Measurements from ENCODE around the gene TMEM120B.
A peak's percentile ranks its signal among the peaks of the same experiment; 100 is the strongest.

The TMEM120B gene

GRCh38 chr12:121794534-121795033 lies 82.0 kb downstream of the TMEM120B start:
- peak overlapping the region; percentile 44 for H3K4me3 ChIP-seq (ENCODE audit: low read length)
- H3F3A ChIP-seq (ENCODE audit: insufficient read depth, low read length): no peaks in the 10 kb centered on the region
- peak overlapping the region; percentile 40 for H3K27ac ChIP-seq (ENCODE audit: low read length)
- H3K9ac ChIP-seq (ENCODE audit: low read length): peak overlapping the region; percentile 40; the same call in 1 of the 2 replicates
- no peak for DNase-seq
- H3K9me2 ChIP-seq (replicated peaks; ENCODE audit: insufficient read depth, low read length): no peaks in the 10 kb centered on the region
- no peaks in the 10 kb centered on the region for H4K20me1 ChIP-seq (ENCODE audit: insufficient read depth, low read length)
- TF ChIP-seq EZH2phosphoT487 (IDR thresholded peaks at IDR 0.05; ENCODE audit: low read length) (no peak), EZH2 (optimal IDR thresholded peaks at IDR 0.05; ENCODE audit: low read depth, low read length) (no peak), CTCF (IDR thresholded peaks at IDR 0.05; ENCODE audit: low read length) (no peak)
- H2AFZ ChIP-seq (ENCODE audit: low read length): 0 out of 2 replicates have a peak overlapping the region, but pooled peaks have one; percentile 4
- H3K36me3 ChIP-seq (replicated peaks; ENCODE audit: insufficient read depth, low read length): no peaks in the 10 kb centered on the region
- H3K4me2 ChIP-seq (ENCODE audit: low read depth, low read length): peak overlapping the region; percentile 79
- H3K9me3 ChIP-seq (replicated peaks; ENCODE audit: insufficient read depth, low read length): no peaks in the 10 kb centered on the region
- H3K27me3 ChIP-seq (replicated peaks; ENCODE audit: insufficient read depth, low read length): no peaks in the 10 kb centered on the region
- H3K4me1 ChIP-seq (ENCODE audit: low read length): peaks cover 21% of the 10 kb centered on the region
- H3K79me2 ChIP-seq (ENCODE audit: low read length): peaks cover 25% of the 10 kb centered on the region

GRCh38 chr12:121795034-121795968 lies 82.7 kb downstream of the TMEM120B start:
- no peaks in the 10 kb centered on the region for H4K20me1 ChIP-seq (ENCODE audit: insufficient read depth, low read length)
- H3K9ac ChIP-seq (ENCODE audit: low read length): peak overlapping the region; percentile 40; the same call in 1 of the 2 replicates
- peaks cover 25% of the 10 kb centered on the region for H3K79me2 ChIP-seq (ENCODE audit: low read length)
- H3K9me3 ChIP-seq (replicated peaks; ENCODE audit: insufficient read depth, low read length): no peaks in the 10 kb centered on the region
- H3K4me3 ChIP-seq (ENCODE audit: low read length): peak overlapping the region; percentile 44; the same call in 1 of the 2 replicates
- peaks cover 15% of the 10 kb centered on the region for H3K4me1 ChIP-seq (ENCODE audit: low read length)
- no peaks in the 10 kb centered on the region for H3K27me3 ChIP-seq (replicated peaks; ENCODE audit: insufficient read depth, low read length)
- no peaks in the 10 kb centered on the region for H3K36me3 ChIP-seq (replicated peaks; ENCODE audit: insufficient read depth, low read length)
- no peaks in the 10 kb centered on the region for H3F3A ChIP-seq (ENCODE audit: insufficient read depth, low read length)
- H3K4me2 ChIP-seq (ENCODE audit: low read depth, low read length): peak overlapping the region; percentile 79
- peak; percentile 50 for DNase-seq
- H3K9me2 ChIP-seq (replicated peaks; ENCODE audit: insufficient read depth, low read length): no peaks in the 10 kb centered on the region
- H2AFZ ChIP-seq (ENCODE audit: low read length): 0 out of 2 replicates have a peak overlapping the region, but pooled peaks have one; percentile 4
- H3K27ac ChIP-seq (ENCODE audit: low read length): peak overlapping the region; percentile 40; the same call in 1 of the 2 replicates
- TF ChIP-seq EZH2phosphoT487 (IDR thresholded peaks at IDR 0.05; ENCODE audit: low read length): no peak
- peak; percentile 67 for TF ChIP-seq CTCF (IDR thresholded peaks at IDR 0.05; ENCODE audit: low read length)
- no peak for TF ChIP-seq EZH2 (optimal IDR thresholded peaks at IDR 0.05; ENCODE audit: low read depth, low read length)

DNA sequence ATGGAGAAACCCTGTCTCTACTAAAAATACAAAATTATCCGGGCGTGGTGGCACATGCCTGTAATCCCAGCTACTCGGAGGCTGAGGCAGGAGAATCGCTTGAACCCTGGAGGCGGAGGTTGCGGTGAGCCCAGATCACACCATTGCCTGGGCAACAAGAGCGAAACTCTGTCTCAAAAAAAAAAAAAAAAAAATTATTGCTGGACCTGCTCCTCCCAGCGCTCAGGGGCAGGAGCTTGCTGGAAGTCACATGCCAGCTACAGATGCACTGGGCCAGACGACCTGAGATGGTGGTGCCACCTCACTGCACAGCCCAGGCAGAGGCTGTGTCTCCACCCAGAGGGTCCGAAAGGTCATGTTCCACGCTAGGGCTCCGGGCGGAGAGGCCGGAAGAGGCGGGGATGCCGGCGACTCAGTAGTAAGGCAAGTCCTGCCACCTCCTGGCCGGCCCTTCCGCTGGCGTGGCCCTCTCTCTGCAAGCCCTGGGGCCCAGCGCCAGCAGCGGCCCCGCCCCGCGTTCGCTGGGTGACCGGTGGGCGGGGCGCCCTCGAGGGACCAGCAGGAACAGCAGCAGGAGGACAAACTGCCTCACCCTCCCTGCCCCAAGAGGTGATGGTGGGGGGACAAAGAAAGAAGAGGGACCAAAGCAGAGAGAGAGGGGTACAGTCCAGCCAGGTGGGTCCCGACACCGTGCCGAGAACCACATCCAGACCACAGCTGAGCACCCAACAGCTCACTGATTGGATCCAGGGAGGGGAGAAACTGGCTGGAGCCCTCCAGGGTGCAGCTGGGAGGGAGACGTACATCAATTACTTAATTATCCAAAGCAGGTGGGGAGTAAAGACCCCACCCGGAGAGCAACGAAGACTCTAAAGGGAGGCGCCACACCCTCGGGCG lies 84.6 kb downstream of the TMEM120B start:
- H3F3A ChIP-seq (ENCODE audit: insufficient read depth, low read length): peaks cover 5% of the 10 kb centered on the region; the same call in 1 of the 2 replicates
- no peaks in the 10 kb centered on the region for H3K9me2 ChIP-seq (replicated peaks; ENCODE audit: insufficient read depth, low read length)
- H3K9me3 ChIP-seq (replicated peaks; ENCODE audit: insufficient read depth, low read length): no peaks in the 10 kb centered on the region
- no peak overlapping the region for H2AFZ ChIP-seq (ENCODE audit: low read length)
- H3K9ac ChIP-seq (ENCODE audit: low read length): no peak overlapping the region
- no peak overlapping the region for H3K27ac ChIP-seq (ENCODE audit: low read length)
- no peaks in the 10 kb centered on the region for H4K20me1 ChIP-seq (ENCODE audit: insufficient read depth, low read length)
- H3K27me3 ChIP-seq (replicated peaks; ENCODE audit: insufficient read depth, low read length): no peaks in the 10 kb centered on the region
- no peak for DNase-seq
- TF ChIP-seq CTCF (IDR thresholded peaks at IDR 0.05; ENCODE audit: low read length) (no peak), EZH2phosphoT487 (IDR thresholded peaks at IDR 0.05; ENCODE audit: low read length) (no peak), EZH2 (optimal IDR thresholded peaks at IDR 0.05; ENCODE audit: low read depth, low read length) (no peak)
- peaks cover 39% of the 10 kb centered on the region for H3K79me2 ChIP-seq (ENCODE audit: low read length)
- H3K4me3 ChIP-seq (ENCODE audit: low read length): no peak overlapping the region
- H3K4me2 ChIP-seq (ENCODE audit: low read depth, low read length): no peak overlapping the region
- no peaks in the 10 kb centered on the region for H3K36me3 ChIP-seq (replicated peaks; ENCODE audit: insufficient read depth, low read length)
- peaks cover 12% of the 10 kb centered on the region; the same call in 1 of the 2 replicates for H3K4me1 ChIP-seq (ENCODE audit: low read length)
